GM19023 (cell line): Measurements from ENCODE around the gene S100A8.
"Not testable (repeated sequence)": the region's sequence is repeated elsewhere in the genome, so short reads cannot be mapped to it uniquely, and the experiment has no call there.

Experiments used
- ATAC-seq: cut with Tn5 transposase; IDR thresholded peaks from one replicate; pipeline ENCODE4 v1.9.1; 2021; ENCODE audit warnings: mild to moderate bottlenecking, moderate library complexity; ENCODE audit not compliant: unreplicated experiment

The S100A8 gene

DNA sequence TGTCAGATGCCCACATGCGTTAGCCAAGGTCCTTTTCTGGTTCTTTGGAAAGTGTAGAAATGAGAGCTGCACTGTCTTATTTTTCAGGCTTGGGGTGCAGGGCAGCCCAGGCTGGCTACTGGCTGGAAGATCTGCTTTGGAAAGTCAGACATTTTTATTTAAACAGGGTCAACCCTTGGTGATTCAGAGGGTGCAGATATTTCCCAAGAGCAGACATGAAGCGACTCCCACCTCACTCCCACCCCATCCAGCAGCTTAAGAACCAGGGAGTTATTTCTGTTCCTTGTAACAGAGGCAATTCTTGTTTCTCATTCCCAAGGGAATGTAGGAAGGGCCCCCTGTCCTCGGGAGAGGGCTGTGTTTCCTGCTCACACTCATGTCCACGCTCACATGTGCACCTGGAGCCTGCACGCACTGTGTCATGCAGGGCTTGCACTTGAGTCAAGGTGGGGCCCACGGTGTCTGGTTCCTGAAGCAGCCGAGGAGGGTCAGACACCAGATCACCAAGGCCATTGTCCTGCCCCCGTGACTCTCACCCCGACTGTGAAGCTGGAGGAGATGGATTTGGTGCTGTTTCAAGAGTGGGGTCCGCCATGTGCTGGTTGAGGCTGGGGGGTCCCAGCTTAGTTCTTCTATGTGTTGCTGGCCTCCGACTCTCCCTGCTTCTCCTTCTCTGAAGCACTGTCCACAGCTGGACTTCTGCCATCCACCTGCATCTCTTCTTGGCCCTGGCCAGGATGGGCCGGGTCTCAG is 26.4 kb upstream of the S100A8 start:
- ATAC-seq, result no peak

DNA sequence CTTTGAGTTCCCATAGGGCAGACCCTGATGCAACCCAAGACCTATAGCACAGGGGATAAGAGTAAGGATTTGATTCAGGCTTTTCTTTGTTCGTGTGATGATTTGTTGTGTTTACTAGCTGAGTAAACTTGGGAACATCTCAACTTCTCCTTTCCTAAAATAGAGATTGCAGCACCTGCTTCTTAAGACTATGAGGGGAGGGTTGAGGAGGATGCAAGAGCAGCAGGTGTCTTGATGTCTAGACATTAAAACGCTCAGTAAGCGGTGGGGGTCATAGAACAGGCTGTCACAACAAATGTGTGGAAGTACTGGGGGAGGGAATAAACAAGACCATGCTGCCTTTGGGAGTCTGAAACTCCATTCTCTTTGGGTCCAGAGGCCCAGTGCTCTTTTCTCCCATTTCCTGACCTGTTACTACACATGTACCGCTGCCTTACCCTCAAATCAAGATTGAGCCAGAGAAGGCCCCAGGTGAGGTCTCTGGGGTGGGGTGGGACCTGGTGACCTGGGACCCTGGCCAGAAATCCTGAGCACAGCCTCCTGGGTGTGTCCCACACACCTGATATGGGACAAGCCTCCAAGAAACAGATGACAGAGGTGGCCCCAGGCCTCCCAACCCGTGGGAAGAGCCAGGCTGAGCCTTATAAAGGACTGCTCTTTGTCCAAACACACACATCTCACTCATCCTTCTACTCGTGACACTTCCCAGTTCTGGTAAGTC is 25.1 kb upstream of the S100A8 start, which contains the start of gene S100A7A:
Gene S100A7A, plus strand, starts transcription at position 671 of the 721 bp plus-strand sequence. CDS start 1,563 bp downstream, outside the sequence.
- ATAC-seq, result no peak

- ATAC-seq, result not testable (repeated sequence)
These were observed 23.1 kb upstream of the S100A8 start for GRCh38 chr1:153413961-153414360.

GRCh38 chr1:153407274-153407673 is 16.4 kb upstream of the S100A8 start:
- not testable (repeated sequence) for ATAC-seq

DNA sequence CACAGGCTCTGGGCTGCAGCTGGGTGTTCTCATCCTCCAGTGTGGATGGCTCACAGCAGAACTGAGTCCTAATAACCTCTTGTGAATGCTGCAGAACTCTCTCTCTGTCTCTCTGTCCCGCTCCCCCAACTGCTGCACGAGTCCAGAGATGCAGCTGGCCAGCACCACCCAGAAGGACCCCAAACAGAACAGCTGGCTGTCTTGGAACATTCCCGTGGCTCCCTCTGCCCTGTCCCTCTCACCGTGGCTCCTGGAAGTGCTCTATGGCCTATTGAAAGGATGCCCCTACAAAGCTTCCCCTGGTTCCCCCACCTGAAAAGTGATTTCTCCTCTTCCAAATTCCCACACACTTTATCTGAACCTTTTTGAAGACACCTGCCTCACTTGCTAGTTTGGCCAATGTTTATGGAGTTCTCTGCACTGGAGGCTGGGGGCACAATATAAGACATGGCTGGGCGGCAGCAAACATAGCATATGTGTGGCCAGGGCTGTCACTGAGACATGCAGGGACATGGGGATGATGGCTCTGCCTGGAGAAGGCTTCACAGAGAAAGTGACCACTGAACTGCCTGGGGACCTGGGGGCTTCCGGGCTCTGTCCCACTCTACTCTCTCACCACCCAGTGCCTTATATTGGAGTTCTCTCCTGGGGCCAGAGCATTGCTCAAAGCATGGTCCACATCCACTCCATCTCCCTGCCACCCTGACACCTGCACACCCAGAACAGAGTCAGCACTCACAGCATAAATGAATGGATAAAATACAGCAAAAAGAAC is 15.1 kb upstream of the S100A8 start:
- not testable (repeated sequence) for ATAC-seq

DNA sequence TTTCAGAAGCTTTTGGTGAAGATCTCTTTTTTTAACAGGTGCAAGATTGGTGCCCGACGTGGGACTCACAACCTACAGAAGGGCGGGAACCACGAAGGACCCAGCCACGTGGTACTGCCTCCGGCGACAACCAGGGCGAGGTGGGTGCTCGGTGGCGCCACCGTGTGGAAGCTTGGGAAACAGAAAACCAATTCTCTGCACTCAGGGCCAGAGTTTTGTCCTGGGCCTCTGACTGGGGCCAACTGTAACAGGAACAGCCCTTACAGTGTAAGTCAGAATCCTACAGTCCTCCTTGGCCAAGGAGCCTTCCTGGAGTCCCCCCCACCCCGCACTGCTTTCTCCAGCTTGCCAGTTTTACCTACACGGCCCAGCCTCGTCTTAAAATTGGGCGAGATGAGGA is 13.9 kb upstream of the S100A8 start:
- ATAC-seq, result no peak

DNA sequence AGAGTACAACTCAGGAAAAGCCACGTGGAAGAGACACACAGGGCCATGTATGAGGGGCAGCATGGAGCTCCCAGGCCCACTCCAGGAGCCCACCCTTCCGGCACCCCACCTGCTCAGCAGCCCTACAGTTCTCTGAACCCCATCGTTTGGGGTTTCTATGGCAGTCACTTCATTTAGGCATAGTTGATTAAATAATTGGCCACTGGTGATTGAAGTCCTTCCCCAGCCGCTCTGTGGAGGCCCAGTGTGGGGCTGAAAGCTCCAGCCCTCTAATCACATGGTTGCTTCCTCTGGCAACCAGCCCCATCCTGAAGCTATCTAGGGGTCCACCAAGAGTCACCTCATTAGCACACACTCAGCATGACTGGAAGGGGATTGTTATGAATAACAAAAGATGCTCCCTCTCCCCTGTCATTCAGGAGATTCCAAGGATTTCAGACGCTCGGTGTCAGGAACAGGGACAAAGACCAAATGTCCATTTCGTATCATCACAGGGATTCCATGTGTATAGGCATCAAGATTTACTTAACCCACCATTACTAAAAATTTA is 13.3 kb upstream of the S100A8 start:
- ATAC-seq, result no peak

GRCh38 chr1:153403421-153404085 is 12.7 kb upstream of the S100A8 start:
- no peak for ATAC-seq

GRCh38 chr1:153402226-153402625 is 11.4 kb upstream of the S100A8 start:
- ATAC-seq, result no peak

DNA sequence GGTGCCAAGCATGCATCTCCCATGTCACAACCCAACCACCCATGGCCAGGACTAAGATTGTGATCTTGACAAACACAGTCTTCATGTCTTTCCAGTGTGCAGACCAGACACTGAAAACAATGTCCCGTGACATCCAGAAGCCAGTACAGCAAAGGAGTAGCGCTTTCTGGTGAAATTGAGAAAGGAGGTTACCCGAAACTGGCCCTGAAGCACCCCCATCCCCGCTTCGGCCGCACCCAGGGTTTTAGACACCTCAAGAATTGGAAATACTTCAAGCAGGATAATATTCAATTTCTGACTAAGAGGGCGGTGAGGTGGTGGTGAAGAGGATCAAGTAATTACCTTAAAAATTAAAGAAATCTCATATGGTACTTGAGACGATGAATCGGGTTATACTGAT is 10.6 kb upstream of the S100A8 start:
- ATAC-seq, result no peak

DNA sequence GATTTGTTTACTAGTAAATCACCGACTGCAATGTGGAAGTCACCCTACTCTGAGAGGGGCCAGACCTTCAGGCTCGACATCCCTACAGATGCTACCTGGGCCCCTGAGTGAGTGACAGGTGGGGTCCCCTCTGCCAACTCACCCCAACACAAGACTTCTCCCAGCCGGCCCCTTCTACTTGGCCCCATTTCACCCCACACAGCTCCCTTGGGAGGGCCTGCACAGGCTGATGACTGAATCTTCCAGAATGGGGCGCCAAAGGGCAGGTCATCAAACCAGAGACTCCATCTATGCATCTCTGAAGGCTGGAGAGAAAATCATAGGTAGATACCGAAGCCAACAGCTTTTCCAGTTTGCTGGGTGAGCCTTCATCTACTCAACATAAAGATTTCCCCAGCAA is 9.4 kb upstream of the S100A8 start:
- ATAC-seq, result no peak

DNA sequence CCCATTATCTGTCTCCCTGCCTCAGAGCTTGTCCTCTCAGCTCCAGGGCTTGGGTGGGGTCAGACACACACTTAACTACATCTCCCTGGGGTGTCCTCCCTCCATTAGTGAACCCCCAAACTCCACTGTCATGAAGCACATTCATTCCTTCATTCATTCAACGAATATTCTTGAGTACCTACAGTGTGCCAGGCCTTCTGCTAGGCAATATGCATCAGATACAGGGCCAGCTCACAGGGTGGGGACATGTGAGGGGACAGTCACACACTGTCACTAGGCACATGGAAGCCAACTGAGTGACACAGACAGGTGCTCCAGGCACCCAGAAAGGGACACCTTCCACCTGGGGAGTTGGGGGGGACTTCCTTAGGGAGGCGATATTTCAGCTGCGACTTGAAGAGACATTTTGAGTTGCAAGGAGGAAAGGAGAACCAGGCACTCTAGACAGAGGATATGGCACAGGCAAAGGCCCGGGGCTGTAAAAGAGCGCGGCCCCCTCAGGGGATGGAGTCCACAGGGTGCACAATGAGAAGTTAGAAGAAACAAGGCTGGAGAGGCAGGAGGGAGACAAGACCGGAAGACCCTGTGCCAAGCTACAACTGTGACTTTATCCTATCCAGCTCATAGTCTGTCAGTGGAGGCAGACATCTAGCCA is 8.7 kb upstream of the S100A8 start:
- ATAC-seq, result no peak

DNA sequence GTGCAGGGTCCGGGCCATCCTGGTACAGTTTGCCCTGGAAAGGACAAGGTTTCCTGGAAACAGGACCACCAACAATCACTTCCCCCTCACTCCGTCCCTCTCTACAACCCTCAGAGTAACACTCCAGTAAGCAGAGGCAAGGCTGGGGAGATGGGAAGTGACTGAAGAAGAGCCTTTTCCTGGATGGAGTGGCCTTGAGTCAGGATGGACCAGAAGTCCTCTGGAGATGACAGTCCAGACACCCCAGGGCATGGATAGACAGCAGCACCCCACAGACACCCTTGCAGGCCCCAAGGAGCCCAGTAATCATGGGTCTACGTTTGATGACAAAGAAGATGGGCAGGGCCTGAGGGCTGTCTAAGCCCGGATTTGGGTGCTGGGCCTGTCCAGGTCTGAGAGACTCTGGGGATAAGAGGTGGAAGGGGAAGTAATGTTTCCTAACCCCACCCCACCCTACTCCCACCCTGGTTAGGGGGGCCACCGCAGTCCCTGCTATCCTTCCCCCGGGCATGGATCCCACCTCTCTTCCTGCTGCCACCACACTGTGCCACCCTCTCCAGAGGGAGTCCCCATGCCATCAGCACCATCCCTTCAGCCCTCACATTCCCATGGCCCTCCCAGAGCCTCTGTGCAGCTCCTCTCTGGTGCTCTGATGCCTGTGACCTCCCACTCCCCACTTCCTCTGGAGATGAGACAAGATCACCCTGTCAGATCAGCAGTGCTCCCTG is 7.2 kb upstream of the S100A8 start:
- ATAC-seq, result no peak

GRCh38 chr1:153397051-153397923 is 6.4 kb upstream of the S100A8 start:
- ATAC-seq, result no peak

DNA sequence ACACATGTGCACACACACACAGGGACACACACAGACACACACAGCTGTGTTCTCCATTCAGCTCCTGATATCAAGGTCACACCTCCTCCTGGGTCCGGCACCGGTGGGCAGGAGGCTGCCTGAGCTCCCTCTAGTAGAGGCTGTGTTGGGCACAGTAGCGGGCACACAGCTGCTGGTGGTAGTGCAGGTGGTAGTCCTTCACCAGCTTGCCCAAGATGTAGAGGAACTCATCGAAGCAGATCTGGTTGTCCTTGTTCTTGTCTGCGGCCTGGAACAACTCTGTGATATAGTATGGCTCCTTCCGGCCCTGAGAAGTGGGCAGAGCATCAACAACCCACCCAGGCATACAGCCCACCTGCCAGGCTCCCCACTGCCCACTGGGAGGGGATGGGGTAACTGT is 5.6 kb upstream of the S100A8 start:
- ATAC-seq, result no peak

DNA sequence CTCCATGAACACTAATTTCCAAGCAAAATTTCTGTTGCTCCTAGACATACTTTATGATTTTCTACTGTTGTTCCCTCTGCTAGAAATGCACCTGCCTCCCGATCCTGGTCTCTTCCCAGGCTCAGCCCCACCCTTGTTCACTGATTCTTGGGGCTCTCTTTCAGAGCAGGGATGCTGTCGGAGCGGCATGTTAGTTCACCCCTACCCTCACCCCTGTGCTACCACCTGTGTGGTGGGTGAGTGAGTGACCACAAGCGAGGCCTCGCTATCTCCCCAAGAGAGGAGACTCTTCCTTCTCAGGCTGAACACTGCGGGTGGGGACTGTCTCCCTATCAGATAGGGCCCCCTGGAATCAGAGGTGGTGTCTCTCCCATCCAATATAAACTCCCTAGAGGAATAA is 4.9 kb upstream of the S100A8 start:
- no peak for ATAC-seq

GRCh38 chr1:153395136-153395685 is 4.3 kb upstream of the S100A8 start:
- ATAC-seq, result no peak

DNA sequence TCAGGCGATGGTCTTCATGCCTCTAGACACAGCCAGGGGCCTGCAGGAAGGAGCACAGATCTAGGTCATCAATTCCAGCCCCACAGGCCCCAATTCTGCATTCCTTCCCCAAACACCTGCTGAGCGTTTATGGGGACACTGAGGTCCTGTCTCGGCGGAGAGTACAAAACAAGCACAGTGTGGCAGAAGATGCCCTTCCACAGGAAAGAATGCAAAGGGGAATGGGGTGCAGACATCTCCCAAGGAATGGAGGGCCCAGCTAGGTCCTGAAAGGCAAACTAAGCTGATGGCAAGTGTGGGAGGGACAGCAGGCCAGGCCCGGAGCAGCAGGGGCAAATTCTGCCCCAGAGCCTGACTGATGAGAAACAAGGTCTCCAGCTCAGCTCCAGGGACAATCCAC is 3.5 kb upstream of the S100A8 start:
- no peak for ATAC-seq
